Liver (tissue), 9 donors: ENCODE data around the gene NISCH. TPM values are rescaled to one million over a fixed set of nuclear protein-coding genes. Genes with fewer than 3 reads are reported as not detected.

Experiments used
- DNase-seq: peaks from one replicate; pipeline ENCODE4 v3.0.0-alpha.2; 2017; ENCODE audit warnings: low spot score
- H3K27ac ChIP-seq, 2 donors: one replicate each; pipeline ENCODE4 v1.7.0; 2013; ENCODE audit warnings: inconsistent platforms in 2 of 2, low read length in 2 of 2, control low read depth in 1 of 2, low read depth in 1 of 2, mild to moderate bottlenecking in 1 of 2
- H3K27me3 ChIP-seq, 4 donors: one replicate each; pipeline versions ENCODE4 v1.6.1 to v1.7.0; 2013; ENCODE audit warnings: low read length in 3 of 4, inconsistent platforms in 1 of 4, mild to moderate bottlenecking in 1 of 4, moderate library complexity in 1 of 4; ENCODE audit not compliant: control insufficient read depth in 4 of 4, insufficient read depth in 4 of 4
- H3K36me3 ChIP-seq, 4 donors: one replicate each; pipeline versions ENCODE4 v1.6.1 to v1.7.0; 2013; ENCODE audit warnings: low read length in 3 of 4, mild to moderate bottlenecking in 3 of 4, low read depth in 1 of 4, moderate library complexity in 1 of 4; ENCODE audit not compliant: control insufficient read depth in 4 of 4, insufficient read depth in 3 of 4
- H3K4me1 ChIP-seq, 4 donors: one replicate each; pipeline versions ENCODE4 v1.6.1 to v1.7.0; 2013; ENCODE audit warnings: low read length in 3 of 4, mild to moderate bottlenecking in 3 of 4, moderate library complexity in 1 of 4; ENCODE audit not compliant: control insufficient read depth in 4 of 4, insufficient read depth in 4 of 4
- H3K4me3 ChIP-seq, 3 donors: one replicate each; pipeline versions ENCODE4 v1.6.1 to v1.7.0; 2013; ENCODE audit warnings: low read length in 3 of 3, control low read depth in 1 of 3, low read depth in 1 of 3, mild to moderate bottlenecking in 1 of 3
- H3K9ac ChIP-seq, 2 donors: one replicate each; pipeline ENCODE4 v1.7.0; 2013; ENCODE audit warnings: low read length in 2 of 2, mild to moderate bottlenecking in 2 of 2, moderate library complexity in 2 of 2, control low read depth in 1 of 2, low read depth in 1 of 2
- H3K9me3 ChIP-seq, 4 donors: one replicate each; pipeline versions ENCODE4 v1.6.1 to v1.7.0; 2013; ENCODE audit warnings: low read length in 3 of 4; ENCODE audit not compliant: control insufficient read depth in 4 of 4
- ATF3 ChIP-seq: IDR thresholded peaks from 2 replicates; pipeline ENCODE4 v1.6.1; 2016; ENCODE audit warnings: antibody characterized with exemption
- CTCF ChIP-seq: fragments of 150-350 bp; IDR thresholded peaks from 2 replicates; pipeline ENCODE4 v1.5.1; 2017; ENCODE audit warnings: improper control_type of control experiment, low read depth, low read length; ENCODE audit not compliant: missing input control
- EGR1 ChIP-seq, 2 donors: IDR thresholded peaks; 2 replicates each; pipeline ENCODE4 v1.6.1; 2016 to 2018; ENCODE audit warnings: antibody characterized with exemption in 2 of 2, low read depth in 2 of 2
- FOXA1 ChIP-seq: IDR thresholded peaks from 2 replicates; pipeline ENCODE4 v1.6.1; 2016; ENCODE audit warnings: antibody characterized with exemption
- GABPA ChIP-seq, 2 donors: IDR thresholded peaks in 1 of 2; conservative IDR thresholded peaks in 1 of 2; 2 replicates each; pipeline ENCODE4 v1.6.1; 2016; ENCODE audit warnings: antibody characterized with exemption in 2 of 2, mild to moderate bottlenecking in 1 of 2, moderate library complexity in 1 of 2
- HNF4A ChIP-seq, 2 donors: conservative IDR thresholded peaks; 2 replicates each; pipeline ENCODE4 v1.6.1; 2016; ENCODE audit warnings: antibody characterized with exemption in 2 of 2, mild to moderate bottlenecking in 2 of 2
- JUND ChIP-seq, 2 donors: IDR thresholded peaks; 2 replicates each; pipeline ENCODE4 v1.6.1; 2016; ENCODE audit warnings: antibody characterized with exemption in 2 of 2
- MAX ChIP-seq: IDR thresholded peaks from 2 replicates; pipeline ENCODE4 v1.6.1; 2016; ENCODE audit warnings: antibody characterized with exemption
- RAD21 ChIP-seq, 2 donors: IDR thresholded peaks; 2 replicates each; pipeline ENCODE4 v1.6.1; 2016; ENCODE audit warnings: antibody characterized with exemption in 2 of 2, mild to moderate bottlenecking in 2 of 2
- REST ChIP-seq: IDR thresholded peaks from 2 replicates; pipeline ENCODE4 v1.6.1; 2016; ENCODE audit warnings: antibody characterized with exemption, mild to moderate bottlenecking
- RXRA ChIP-seq, 2 donors: IDR thresholded peaks; 2 replicates each; pipeline ENCODE4 v1.6.1; 2017 to 2018; ENCODE audit warnings: antibody characterized with exemption in 2 of 2, mild to moderate bottlenecking in 1 of 2
- TAF1 ChIP-seq: conservative IDR thresholded peaks from 2 replicates; pipeline ENCODE4 v1.6.1; 2016; ENCODE audit warnings: antibody characterized with exemption, mild to moderate bottlenecking
- ZBTB33 ChIP-seq: IDR thresholded peaks from 2 replicates; pipeline ENCODE4 v1.6.1; 2016; ENCODE audit warnings: antibody characterized with exemption
- WGBS: extraction: QIAGEN DNeasy Blood & Tissue Kit; methylation state at CpG from one replicate; pipeline ENCODE4 v1.1.7; 2013; 5-methylcytosine and 5-hydroxymethylcytosine counted together
- polyA plus RNA-seq, 2 donors: library from polyadenylated mRNA; stranded (reverse) in 1 of 2; unstranded in 1 of 2; fragments of 200-250 nt in 1 of 2; fragments of >200 nt in 1 of 2; fragmentation: Nextera tagmentation in 1 of 2; extraction: Ambion mirVana in 1 of 2; gene quantifications; one replicate each; pipeline versions ENCODE4 v1.2.1 to v1.2.3, GENCODE V29; 2013 to 2015
- total RNA-seq, 2 donors: library from RNA; depleted of rRNA; stranded (reverse); fragments of >200 nt; gene quantifications; one replicate each; pipeline ENCODE4 v1.2.3, GENCODE V29; 2014
- donor health status: healthy.
- donor health status: healthy.
- donor health status: healthy.
- donor health status: healthy.
- donor health status: healthy.

The NISCH gene
- total and polyA plus RNA-seq, 4 donors: 10.8 to 39.8 (median 17.6) TPM

GRCh38 chr3:52509753-52510328, 54.4 kb downstream of the NISCH start:
- no peaks in the 10 kb centered on the region for H3K4me1 ChIP-seq
- no peak for TF ChIP-seq RAD21 (IDR thresholded peaks at IDR 0.05)
- TF ChIP-seq ZBTB33: no peak
- TF ChIP-seq ATF3: no peak
- TF ChIP-seq GABPA (IDR thresholded peaks at IDR 0.05 in 1 of 2, conservative IDR thresholded peaks at IDR 0.05 in 1 of 2): no peak
- no peak for TF ChIP-seq RXRA (IDR thresholded peaks at IDR 0.05)
- TF ChIP-seq TAF1: no peak
- no peak for TF ChIP-seq REST
- TF ChIP-seq JUND (IDR thresholded peaks at IDR 0.05): no peak
- DNase-seq: no peak
- H3K27ac ChIP-seq: no peak overlapping the region
- no peak overlapping the region for H3K9ac ChIP-seq
- H3K4me3 ChIP-seq: no peak overlapping the region
- H3K36me3 ChIP-seq: no peaks in the 10 kb centered on the region
- no peaks in the 10 kb centered on the region for H3K9me3 ChIP-seq
- 76% methylated on average over 12 of the region's 12 CpGs for WGBS
- H3K27me3 ChIP-seq: no peaks in the 10 kb centered on the region

DNA sequence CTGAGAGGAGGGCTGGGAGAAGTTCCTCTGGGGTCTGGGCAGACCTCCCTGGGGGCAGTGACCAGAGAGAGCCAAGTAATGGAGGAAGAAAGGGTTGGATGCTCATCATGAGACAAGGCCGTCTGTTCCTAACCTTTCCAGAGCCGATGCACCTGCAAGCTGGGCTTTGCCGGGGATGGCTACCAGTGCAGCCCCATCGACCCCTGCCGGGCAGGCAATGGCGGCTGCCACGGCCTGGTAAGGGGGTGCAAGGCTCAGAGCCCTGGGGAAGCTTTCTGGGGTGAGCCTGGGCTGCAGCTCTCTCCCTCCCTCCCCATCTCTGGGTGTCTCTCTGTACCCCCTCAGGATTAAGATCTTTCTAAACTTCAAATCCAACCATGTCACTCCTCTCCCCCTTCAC, 56.1 kb downstream of the NISCH start:
- H3K4me3 ChIP-seq: no peak overlapping the region
- DNase-seq: no peak
- no peak overlapping the region for H3K9ac ChIP-seq
- WGBS: 90% methylated on average over 7 of the region's 7 CpGs
- TF ChIP-seq JUND (IDR thresholded peaks at IDR 0.05): no peak
- TF ChIP-seq CTCF: no peak
- no peak for TF ChIP-seq MAX
- no peak for TF ChIP-seq TAF1
- no peak for TF ChIP-seq GABPA (IDR thresholded peaks at IDR 0.05 in 1 of 2, conservative IDR thresholded peaks at IDR 0.05 in 1 of 2)
- no peak for TF ChIP-seq HNF4A (conservative IDR thresholded peaks at IDR 0.05)
- TF ChIP-seq FOXA1: no peak
- no peak for TF ChIP-seq EGR1 (IDR thresholded peaks at IDR 0.05; ENCODE audit: low read depth in 2 of 2)
- no peak for TF ChIP-seq ATF3
- TF ChIP-seq RXRA (IDR thresholded peaks at IDR 0.05): no peak
- no peak overlapping the region for H3K27ac ChIP-seq
- H3K9me3 ChIP-seq: no peaks in the 10 kb centered on the region
- H3K27me3 ChIP-seq: no peaks in the 10 kb centered on the region
- no peaks in the 10 kb centered on the region for H3K36me3 ChIP-seq
- no peaks in the 10 kb centered on the region for H3K4me1 ChIP-seq
